ENCODE measurements around the gene TFF2. TPM values are rescaled to one million over a fixed set of nuclear protein-coding genes. Genes with fewer than 3 reads are reported as not detected.
A peak's percentile ranks its signal among the peaks of the same experiment; 100 is the strongest.

The TFF2 gene
- total and polyA plus RNA-seq, 2 of the 4 experiments (the other 2 are of a cell fraction), result not detected

- DNase-seq, result no peak
- no peak overlapping the region for H2BK120ac ChIP-seq (ENCODE audit: low read depth, low read length)
- H3K79me1 ChIP-seq (ENCODE audit: low read depth in 1 of 2, low read length in 2 of 2), result no peaks in the 10 kb centered on the region
- BruUV-seq (replicated peaks), result no TSS peak
- no peak overlapping the region for H3K14ac ChIP-seq (replicated peaks; ENCODE audit: low read depth, low read length)
- no peak overlapping the region for H3K56ac ChIP-seq (ENCODE audit: extremely low read depth, insufficient read depth, low read length)
- 13% methylated on average over 6 of the region's 23 CpGs; no CpG with 5 or more reads in 1 of the 2 experiments for WGBS, 2 experiments (ENCODE audit: extremely low coverage in 2 of 2, insufficient read length in 1 of 2)
- H3K4ac ChIP-seq (ENCODE audit: low read depth, low read length), result no peak overlapping the region
- intact Hi-C loops (cut with micrococcal nuclease), result no loop called here
- no peak overlapping the region for H3K27ac ChIP-seq (ENCODE audit: insufficient read depth, low read length)
- H3K9me3 ChIP-seq (ENCODE audit: control insufficient read depth, insufficient read depth, low read length), result no peaks in the 10 kb centered on the region
- H3K9ac ChIP-seq (ENCODE audit: low read depth, low read length), result no peak overlapping the region
- no peak overlapping the region for H3K18ac ChIP-seq (ENCODE audit: low read depth, low read length)
- no peak overlapping the region for H3K23ac ChIP-seq (ENCODE audit: low read depth, low read length)
- ChIA-PET CTCF (no interaction called here), POLR2A (ENCODE audit: unreplicated experiment) (no interaction called here)
- no peak overlapping the region for H2BK15ac ChIP-seq (ENCODE audit: low read depth, low read length)
- no peak overlapping the region for H2BK5ac ChIP-seq (ENCODE audit: low read depth, low read length, poor library complexity, severe bottlenecking)
- peak overlapping the region; percentile 23 for H2AFZ ChIP-seq (replicated peaks; ENCODE audit: low read length, poor library complexity)
- TF ChIP-seq NFE2L2 (IDR thresholded peaks at IDR 0.05; ENCODE audit: low read depth, low read length) (no peak), BHLHE40 (IDR thresholded peaks at IDR 0.05; ENCODE audit: low read depth, low read length) (no peak), CHD1 (IDR thresholded peaks at IDR 0.05; ENCODE audit: low read depth, low read length) (no peak), MAZ (IDR thresholded peaks at IDR 0.05; ENCODE audit: borderline replicate concordance, low read depth, low read length) (no peak), RFX5 (IDR thresholded peaks at IDR 0.05; ENCODE audit: low read depth, low read length) (no peak), RAD21 (IDR thresholded peaks at IDR 0.05; ENCODE audit: low read length) (no peak), MXI1 (IDR thresholded peaks at IDR 0.05; ENCODE audit: borderline replicate concordance, low read depth, low read length) (no peak), RCOR1 (IDR thresholded peaks at IDR 0.05; ENCODE audit: insufficient replicate concordance, low read length) (no peak), CEBPB (IDR thresholded peaks at IDR 0.05; ENCODE audit: low read depth, low read length) (no peak)
- no peak overlapping the region for H2AK5ac ChIP-seq (ENCODE audit: low read depth, low read length)
- peaks cover 28% of the 10 kb centered on the region; the same call in 1 of the 2 replicates for H3K27me3 ChIP-seq (ENCODE audit: control insufficient read depth, insufficient read depth, low read length)
- no peak overlapping the region for H4K5ac ChIP-seq (ENCODE audit: low read depth, low read length)
- H3K4me2 ChIP-seq (ENCODE audit: low read depth, low read length), result no peak overlapping the region
- dilution Hi-C loops (cut with HindIII; ENCODE audit: low sequenced_read_pairs, unreplicated experiment), result no loop called here
- H2AK9ac ChIP-seq (replicated peaks; ENCODE audit: low read depth, low read length, poor library complexity), result no peak overlapping the region
- H3K36me3 ChIP-seq (ENCODE audit: control insufficient read depth, insufficient read depth, low read length), result no peaks in the 10 kb centered on the region
- H4K8ac ChIP-seq (ENCODE audit: low read depth in 2 of 2, low read length in 2 of 2), result no peak overlapping the region
- in situ Hi-C loops (cut with MboI; ENCODE audit: low sequenced_read_pairs), result no loop called here
- H2BK20ac ChIP-seq (ENCODE audit: low read depth, low read length), result no peak overlapping the region
- H3K4me3 ChIP-seq (ENCODE audit: insufficient read depth, low read depth, low read length), result no peak overlapping the region
- no peaks in the 10 kb centered on the region for H3K4me1 ChIP-seq (ENCODE audit: control insufficient read depth, insufficient read depth, low read length)
- ATAC-seq (ENCODE audit: low read depth), result no peak
- H3K9me1 ChIP-seq (ENCODE audit: insufficient read depth, low read length), result no peaks in the 10 kb centered on the region
- H4K91ac ChIP-seq (ENCODE audit: insufficient read depth, low read depth, low read length), result no peak overlapping the region
- H4K20me1 ChIP-seq (ENCODE audit: insufficient read depth, low read length), result no peaks in the 10 kb centered on the region
These were observed 24.2 kb upstream of the TFF2 start for GRCh38 chr21:42374864-42375499.
